IMR-90 (cell line): ENCODE results near the gene MYCBP. TPM values are rescaled to one million over a fixed set of nuclear protein-coding genes. Genes with fewer than 3 reads are reported as not detected.

Source experiments
- ATAC-seq: fragments of 200-7000 bp; cut with Tn5 transposase; 2 replicates; pipeline ENCODE4 v1.9.1; 2020; ENCODE audit warnings: low read depth, mild to moderate bottlenecking, moderate library complexity
- BruUV-seq: library from RNA; stranded (reverse); fragments of 400-500 nt; replicated peaks from 2 replicates; lab custom pipeline; 2021; lab: Mats Ljungman, UMichigan
- CTCF ChIA-PET: fragments of 300-600 bp; formaldehyde crosslinking; extraction: SDS; loops from one replicate; lab custom pipeline; 2021; ENCODE audit warnings: antibody characterized with exemption; lab: Yijun Ruan, JAX
- POLR2A ChIA-PET: fragments of 300-600 bp; sonication (Branson Sonifier 250); formaldehyde crosslinking; loops from one replicate; lab custom pipeline; 2022; ENCODE audit warnings: antibody characterized with exemption; ENCODE audit not compliant: unreplicated experiment; lab: Charles Lee
- DNase-seq: peaks from one replicate; pipeline ENCODE4 v3.0.0; 2013
- H2AFZ ChIP-seq: replicated peaks from 2 replicates; pipeline ENCODE3; 2013; ENCODE audit warnings: low read length, mild to moderate bottlenecking; ENCODE audit not compliant: poor library complexity
- H2AK5ac ChIP-seq: 2 replicates; pipeline ENCODE4 v1.6.1; 2013; ENCODE audit warnings: low read depth, low read length, inconsistent platforms
- H2AK9ac ChIP-seq: replicated peaks from 2 replicates; pipeline ENCODE3; 2013; ENCODE audit warnings: mild to moderate bottlenecking, low read depth, low read length, moderate library complexity; ENCODE audit not compliant: poor library complexity
- H2BK120ac ChIP-seq: 2 replicates; pipeline ENCODE4 v1.6.1; 2013; ENCODE audit warnings: low read depth, low read length, inconsistent platforms
- H2BK15ac ChIP-seq: 3 replicates; pipeline ENCODE4 v1.6.1; 2013; ENCODE audit warnings: low read depth, low read length, inconsistent platforms
- H2BK20ac ChIP-seq: 2 replicates; pipeline ENCODE4 v1.6.1; 2013; ENCODE audit warnings: low read depth, mild to moderate bottlenecking, inconsistent platforms, low read length, moderate library complexity
- H2BK5ac ChIP-seq: 2 replicates; pipeline ENCODE4 v1.6.1; 2013; ENCODE audit warnings: mild to moderate bottlenecking, low read depth, low read length, inconsistent platforms; ENCODE audit not compliant: poor library complexity, severe bottlenecking
- H3K14ac ChIP-seq: replicated peaks from 2 replicates; pipeline ENCODE4 v1.6.1; 2013; ENCODE audit warnings: low read depth, low read length, inconsistent platforms
- H3K18ac ChIP-seq: 2 replicates; pipeline ENCODE4 v1.6.1; 2013; ENCODE audit warnings: low read depth, low read length, control low read depth
- H3K23ac ChIP-seq: 2 replicates; pipeline ENCODE4 v1.6.1; 2013; ENCODE audit warnings: low read depth, low read length, inconsistent platforms
- H3K27ac ChIP-seq: 2 replicates; pipeline ENCODE4 v1.5.1; 2013; ENCODE audit warnings: mild to moderate bottlenecking, control low read depth, low read length; ENCODE audit not compliant: insufficient read depth
- H3K27me3 ChIP-seq: 2 replicates; pipeline ENCODE4 v1.6.1; 2013; ENCODE audit warnings: low read length; ENCODE audit not compliant: control insufficient read depth, insufficient read depth
- H3K36me3 ChIP-seq: 2 replicates; pipeline ENCODE4 v1.6.1; 2013; ENCODE audit warnings: low read length, mixed read lengths; ENCODE audit not compliant: control insufficient read depth, insufficient read depth
- H3K4ac ChIP-seq: 2 replicates; pipeline ENCODE4 v1.6.1; 2013; ENCODE audit warnings: low read depth, low read length, inconsistent platforms
- H3K4me1 ChIP-seq: 2 replicates; pipeline ENCODE4 v1.6.1; 2013; ENCODE audit warnings: low read length, mixed read lengths; ENCODE audit not compliant: control insufficient read depth, insufficient read depth
- H3K4me2 ChIP-seq: 2 replicates; pipeline ENCODE4 v1.6.1; 2013; ENCODE audit warnings: low read depth, mild to moderate bottlenecking, control low read depth, low read length, moderate library complexity
- H3K4me3 ChIP-seq: 2 replicates; pipeline ENCODE4 v1.5.1; 2013; ENCODE audit warnings: low read depth, mild to moderate bottlenecking, control low read depth, low read length, moderate library complexity; ENCODE audit not compliant: insufficient read depth
- H3K56ac ChIP-seq: 2 replicates; pipeline ENCODE4 v1.6.1; 2013; ENCODE audit warnings: low read length, inconsistent platforms; ENCODE audit not compliant: insufficient read depth; ENCODE audit errors: extremely low read depth
- H3K79me1 ChIP-seq, 2 experiments: 2 replicates each; pipeline ENCODE4 v1.6.1; 2013; ENCODE audit warnings: low read length in 2 of 2, inconsistent platforms in 1 of 2, low read depth in 1 of 2
- H3K9ac ChIP-seq: 2 replicates; pipeline ENCODE4 v1.6.1; 2013; ENCODE audit warnings: low read depth, low read length, control low read depth
- H3K9me1 ChIP-seq: 2 replicates; pipeline ENCODE4 v1.6.1; 2013; ENCODE audit warnings: low read length, inconsistent platforms; ENCODE audit not compliant: insufficient read depth
- H3K9me3 ChIP-seq: 2 replicates; pipeline ENCODE4 v1.6.1; 2013; ENCODE audit warnings: low read length; ENCODE audit not compliant: control insufficient read depth, insufficient read depth
- H4K20me1 ChIP-seq: 2 replicates; pipeline ENCODE4 v1.6.1; 2013; ENCODE audit warnings: low read length, inconsistent platforms; ENCODE audit not compliant: insufficient read depth
- H4K5ac ChIP-seq: 2 replicates; pipeline ENCODE4 v1.6.1; 2013; ENCODE audit warnings: mild to moderate bottlenecking, low read depth, low read length, control low read depth
- H4K8ac ChIP-seq, 2 experiments: 2 replicates each; pipeline ENCODE4 v1.6.1; 2013; ENCODE audit warnings: low read depth in 2 of 2, low read length in 2 of 2, control low read depth in 1 of 2, inconsistent platforms in 1 of 2
- H4K91ac ChIP-seq: 2 replicates; pipeline ENCODE4 v1.6.1; 2013; ENCODE audit warnings: low read depth, low read length, inconsistent platforms; ENCODE audit not compliant: insufficient read depth
- BHLHE40 ChIP-seq: fragments of 150-350 bp; IDR thresholded peaks from 2 replicates; pipeline ENCODE4 v1.6.1; 2016; ENCODE audit warnings: mild to moderate bottlenecking, low read depth, low read length
- CEBPB ChIP-seq: IDR thresholded peaks from 2 replicates; pipeline ENCODE4 v1.6.1; 2012; ENCODE audit warnings: low read depth, low read length, improper control_type of control experiment
- CHD1 ChIP-seq: IDR thresholded peaks from 2 replicates; pipeline ENCODE4 v1.6.1; 2012; ENCODE audit warnings: low read depth, low read length, improper control_type of control experiment
- CTCF ChIP-seq: conservative IDR thresholded peaks from 2 replicates; pipeline ENCODE4 v1.5.1; 2012; ENCODE audit warnings: mild to moderate bottlenecking, low read depth, low read length, improper control_type of control experiment
- ELK1 ChIP-seq: fragments of 150-350 bp; IDR thresholded peaks from 2 replicates; pipeline ENCODE4 v1.6.1; 2016; ENCODE audit warnings: low read depth, mild to moderate bottlenecking, low read length, moderate library complexity, borderline replicate concordance
- FOS ChIP-seq: fragments of 150-350 bp; IDR thresholded peaks from 2 replicates; pipeline ENCODE4 v1.6.1; 2016; ENCODE audit warnings: low read depth, low read length
- MAFK ChIP-seq: IDR thresholded peaks from 2 replicates; pipeline ENCODE4 v1.6.1; 2012; ENCODE audit warnings: low read depth, low read length, improper control_type of control experiment
- MAZ ChIP-seq: IDR thresholded peaks from 2 replicates; pipeline ENCODE4 v1.6.1; 2012; ENCODE audit warnings: low read depth, mild to moderate bottlenecking, low read length, improper control_type of control experiment, moderate library complexity, borderline replicate concordance
- MXI1 ChIP-seq: IDR thresholded peaks from 2 replicates; pipeline ENCODE4 v1.6.1; 2012; ENCODE audit warnings: low read depth, mild to moderate bottlenecking, low read length, moderate library complexity, borderline replicate concordance
- NFE2L2 ChIP-seq: fragments of 150-350 bp; IDR thresholded peaks from 2 replicates; pipeline ENCODE4 v1.6.1; 2016; ENCODE audit warnings: low read depth, mild to moderate bottlenecking, low read length
- POLR2A ChIP-seq: IDR thresholded peaks from 2 replicates; pipeline ENCODE4 v1.6.1; 2012; ENCODE audit warnings: mild to moderate bottlenecking, low read depth, low read length
- RAD21 ChIP-seq: IDR thresholded peaks from 2 replicates; pipeline ENCODE4 v1.6.1; 2012; ENCODE audit warnings: low read length, improper control_type of control experiment
- RCOR1 ChIP-seq: IDR thresholded peaks from 2 replicates; pipeline ENCODE4 v1.6.1; 2012; ENCODE audit warnings: mild to moderate bottlenecking, low read length, improper control_type of control experiment; ENCODE audit not compliant: insufficient replicate concordance
- RFX5 ChIP-seq: IDR thresholded peaks from 2 replicates; pipeline ENCODE4 v1.8.0; 2012; ENCODE audit warnings: low read depth, mild to moderate bottlenecking, low read length, moderate library complexity
- SMC3 ChIP-seq: fragments of 150-350 bp; IDR thresholded peaks from 2 replicates; pipeline ENCODE4 v1.6.1; 2016; ENCODE audit warnings: low read depth, mild to moderate bottlenecking, antibody characterized with exemption, low read length, moderate library complexity
- USF2 ChIP-seq: fragments of 150-350 bp; IDR thresholded peaks from 2 replicates; pipeline ENCODE4 v1.6.1; 2017; ENCODE audit warnings: mild to moderate bottlenecking, antibody characterized with exemption, low read length, low read depth
- WGBS, 2 experiments: methylation state at CpG; one replicate each; pipeline versions ENCODE4 v1.1.5 to v1.1.7; 2013; ENCODE audit warnings: missing lambda C conversion rate in 2 of 2; ENCODE audit not compliant: insufficient read length in 1 of 2; ENCODE audit errors: extremely low coverage in 2 of 2; 5-methylcytosine and 5-hydroxymethylcytosine counted together
- dilution Hi-C: fragments of 300-500 bp; cut with HindIII; formaldehyde crosslinking; loops from one replicate; pipeline ENCODE4 v1.14.3; 2018; ENCODE audit warnings: low sequenced_read_pairs; ENCODE audit not compliant: unreplicated experiment
- in situ Hi-C: fragments of 300-500 bp; cut with MboI; formaldehyde crosslinking; loops from 3 replicates; pipeline ENCODE4 v1.14.3; 2019; ENCODE audit warnings: low sequenced_read_pairs, inconsistent platforms, mixed read lengths
- intact Hi-C: fragments of 100-400 bp; cut with micrococcal nuclease; formaldehyde crosslinking; loops from 2 replicates; pipeline ENCODE4 v1.10.0; 2022
- polyA plus RNA-seq, 3 experiments: library from polyadenylated mRNA; depleted of rRNA; stranded (reverse); fragments of >200 nt; gene quantifications; 2 replicates each; pipeline ENCODE4 v1.2.3, GENCODE V29; 2012; ENCODE audit warnings: low replicate concordance in 1 of 3
- total RNA-seq: library from RNA; depleted of rRNA; stranded (reverse); fragments of >200 nt; gene quantifications from 2 replicates; pipeline ENCODE4 v1.2.3, GENCODE V29; 2012

Gene MYCBP
- total and polyA plus RNA-seq, 2 of the 4 experiments (the other 2 are of a cell fraction), result 9.9 to 11.9 TPM

- H4K5ac ChIP-seq, result no peak overlapping the region
- H3K79me1 ChIP-seq, result peaks cover 4 to 9% of the 10 kb centered on the region in 2 experiments; a peak in 2 of 4 replicates
- H3K9me3 ChIP-seq, result no peaks in the 10 kb centered on the region
- in situ Hi-C loops, result no loop called here
- H3K14ac ChIP-seq, result no peak overlapping the region
- H3K9ac ChIP-seq, result no peak overlapping the region
- CTCF ChIA-PET, result interaction anchor here (1.5 kb wide), 1 partner anchor 9 kb away, joined by 4 read pairs; no protein-coding TSS in a partner anchor
- H2BK5ac ChIP-seq, result no peak overlapping the region
- POLR2A ChIA-PET, result no interaction called here
- H3K4ac ChIP-seq, result no peak overlapping the region
- no peak overlapping the region for H4K8ac ChIP-seq
- no peak overlapping the region for H3K23ac ChIP-seq
- no peak overlapping the region for H2AK5ac ChIP-seq
- H2BK120ac ChIP-seq, result no peak overlapping the region
- peak overlapping the region; percentile 52 for H2AK9ac ChIP-seq
- no peak overlapping the region for H4K91ac ChIP-seq
- H2BK20ac ChIP-seq, result no peak overlapping the region
- DNase-seq, result no peak
- TF ChIP-seq MXI1 (no peak), SMC3 (no peak), ELK1 (no peak), RAD21 (no peak), CTCF (no peak), CHD1 (no peak), RFX5 (no peak), FOS (no peak), RCOR1 (no peak), MAZ (no peak), USF2 (no peak), CEBPB (no peak), NFE2L2 (no peak), BHLHE40 (no peak), POLR2A (no peak), MAFK (no peak)
- no peaks in the 10 kb centered on the region for H3K9me1 ChIP-seq
- no peak for ATAC-seq
- no peak overlapping the region for H3K4me2 ChIP-seq
- no peak overlapping the region for H3K56ac ChIP-seq
- no TSS peak for BruUV-seq
- H3K4me1 ChIP-seq, result no peaks in the 10 kb centered on the region
- WGBS, 2 experiments, result no CpG with 5 or more reads among the region's 3 CpGs
- intact Hi-C loops, result no loop called here
- H3K36me3 ChIP-seq, result peaks cover 33% of the 10 kb centered on the region
- H2BK15ac ChIP-seq, result no peak overlapping the region
- H4K20me1 ChIP-seq, result no peaks in the 10 kb centered on the region; the same call in 1 of the 2 replicates
- dilution Hi-C loops, result no loop called here
- H2AFZ ChIP-seq, result no peak overlapping the region
- no peaks in the 10 kb centered on the region for H3K27me3 ChIP-seq
- H3K27ac ChIP-seq, result no peak overlapping the region
- H3K18ac ChIP-seq, result no peak overlapping the region
- no peak overlapping the region for H3K4me3 ChIP-seq
Observed at GRCh38 chr1:38846210-38846609, 26.9 kb downstream of the MYCBP start.
